Coronary artery (tissue), 2 donors: ENCODE measurements around the gene LEFTY2.

ENCODE experiments used
- DNase-seq: peaks from one replicate; pipeline ENCODE4 v3.0.0-alpha.2; 2017; ENCODE audit warnings: low spot score
- H3K27ac ChIP-seq, 2 donors: fragments of 200-600 bp; sonication (generic); one replicate each; pipeline ENCODE4 v1.5.1; 2016 to 2019
- H3K4me3 ChIP-seq: fragments of 200-600 bp; sonication (generic); 2 replicates; pipeline ENCODE4 v1.5.1; 2016; ENCODE audit warnings: mild to moderate bottlenecking, moderate library complexity
- TF ChIP-seq, protein P1 (sequence below): fragments of 200-600 bp; sonication (generic); IDR thresholded peaks from one replicate; pipeline ENCODE4 v1.5.1; 2019; ENCODE audit warnings: antibody characterized with exemption

The LEFTY2 gene

DNA sequence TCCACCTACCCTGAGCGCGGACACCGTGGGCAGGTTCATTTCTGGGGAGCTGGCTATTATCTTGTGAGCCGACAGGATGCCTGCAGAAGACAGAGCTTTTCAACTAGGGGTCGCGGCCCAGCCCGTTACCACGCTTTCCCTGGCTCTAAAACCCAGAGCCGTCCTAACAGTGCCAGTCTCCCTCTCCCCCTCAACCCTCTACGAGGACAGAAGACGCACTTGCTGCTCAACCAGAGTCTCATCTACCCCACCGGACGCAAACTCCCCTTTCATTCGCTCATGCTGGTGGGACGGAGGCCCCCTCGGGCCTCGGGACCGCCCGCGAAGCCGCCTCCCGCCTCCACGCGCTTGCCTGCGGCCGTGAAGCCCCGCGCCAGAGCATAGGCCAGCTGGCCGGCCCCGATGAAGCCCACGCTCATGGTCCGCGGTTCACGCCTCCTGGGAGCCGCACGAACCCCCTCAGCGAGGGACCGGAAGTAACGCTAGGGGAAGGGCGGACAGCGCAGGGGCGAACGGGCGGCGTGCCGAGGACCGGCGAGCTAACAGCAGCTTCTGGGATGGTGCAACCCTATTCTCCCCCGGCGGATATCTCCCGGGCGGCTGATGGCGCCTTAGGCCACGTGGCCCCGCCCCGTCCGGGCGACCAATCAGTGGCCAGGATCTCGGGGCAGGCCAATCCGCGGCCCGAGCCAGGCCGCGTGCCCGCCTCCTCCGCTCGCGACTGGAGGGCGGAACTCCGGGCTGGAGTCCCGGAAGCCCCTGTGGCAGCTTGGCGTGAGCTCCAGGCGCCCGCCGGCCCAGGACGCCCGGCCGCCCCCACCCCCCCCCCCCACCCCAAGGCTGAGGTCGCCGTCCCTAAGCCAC is 17.1 kb downstream of the LEFTY2 start, which contains the start of gene PYCR2:
TSS of gene PYCR2 (minus strand) at position 559 of the 864 bp plus-strand sequence. CDS start at position 419, 140 bp downstream.
- Histone ChIP-seq H3K4me3 (peak within 1 kb of the TSS; percentile 89), H3K27ac (peak within 1 kb of the TSS; percentile 69 to 93)
- DNase-seq, result peak; percentile 99
- TF ChIP-seq, protein P1, sequence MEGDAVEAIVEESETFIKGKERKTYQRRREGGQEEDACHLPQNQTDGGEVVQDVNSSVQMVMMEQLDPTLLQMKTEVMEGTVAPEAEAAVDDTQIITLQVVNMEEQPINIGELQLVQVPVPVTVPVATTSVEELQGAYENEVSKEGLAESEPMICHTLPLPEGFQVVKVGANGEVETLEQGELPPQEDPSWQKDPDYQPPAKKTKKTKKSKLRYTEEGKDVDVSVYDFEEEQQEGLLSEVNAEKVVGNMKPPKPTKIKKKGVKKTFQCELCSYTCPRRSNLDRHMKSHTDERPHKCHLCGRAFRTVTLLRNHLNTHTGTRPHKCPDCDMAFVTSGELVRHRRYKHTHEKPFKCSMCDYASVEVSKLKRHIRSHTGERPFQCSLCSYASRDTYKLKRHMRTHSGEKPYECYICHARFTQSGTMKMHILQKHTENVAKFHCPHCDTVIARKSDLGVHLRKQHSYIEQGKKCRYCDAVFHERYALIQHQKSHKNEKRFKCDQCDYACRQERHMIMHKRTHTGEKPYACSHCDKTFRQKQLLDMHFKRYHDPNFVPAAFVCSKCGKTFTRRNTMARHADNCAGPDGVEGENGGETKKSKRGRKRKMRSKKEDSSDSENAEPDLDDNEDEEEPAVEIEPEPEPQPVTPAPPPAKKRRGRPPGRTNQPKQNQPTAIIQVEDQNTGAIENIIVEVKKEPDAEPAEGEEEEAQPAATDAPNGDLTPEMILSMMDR, result no peak

DNA sequence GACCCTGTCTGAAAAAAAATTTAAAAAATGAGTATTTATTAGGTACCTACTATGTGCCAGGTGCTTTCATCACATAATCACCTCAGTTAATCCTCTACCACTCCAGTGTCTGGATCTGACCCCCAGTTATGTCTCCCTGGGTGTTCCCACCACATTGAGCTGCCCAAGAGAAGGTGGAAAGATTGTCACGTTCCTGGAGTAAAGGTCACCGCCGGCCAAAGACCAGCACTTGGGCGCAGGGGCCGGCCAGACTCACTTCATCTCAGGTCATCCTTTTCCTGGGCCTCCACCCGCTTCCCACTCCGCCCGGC is 17.7 kb downstream of the LEFTY2 start:
- Histone ChIP-seq H3K4me3 (peak overlapping the region; percentile 89), H3K27ac (peak overlapping the region; percentile 69 to 93)
- DNase-seq, result no peak
- TF ChIP-seq, protein P1, result no peak

DNA sequence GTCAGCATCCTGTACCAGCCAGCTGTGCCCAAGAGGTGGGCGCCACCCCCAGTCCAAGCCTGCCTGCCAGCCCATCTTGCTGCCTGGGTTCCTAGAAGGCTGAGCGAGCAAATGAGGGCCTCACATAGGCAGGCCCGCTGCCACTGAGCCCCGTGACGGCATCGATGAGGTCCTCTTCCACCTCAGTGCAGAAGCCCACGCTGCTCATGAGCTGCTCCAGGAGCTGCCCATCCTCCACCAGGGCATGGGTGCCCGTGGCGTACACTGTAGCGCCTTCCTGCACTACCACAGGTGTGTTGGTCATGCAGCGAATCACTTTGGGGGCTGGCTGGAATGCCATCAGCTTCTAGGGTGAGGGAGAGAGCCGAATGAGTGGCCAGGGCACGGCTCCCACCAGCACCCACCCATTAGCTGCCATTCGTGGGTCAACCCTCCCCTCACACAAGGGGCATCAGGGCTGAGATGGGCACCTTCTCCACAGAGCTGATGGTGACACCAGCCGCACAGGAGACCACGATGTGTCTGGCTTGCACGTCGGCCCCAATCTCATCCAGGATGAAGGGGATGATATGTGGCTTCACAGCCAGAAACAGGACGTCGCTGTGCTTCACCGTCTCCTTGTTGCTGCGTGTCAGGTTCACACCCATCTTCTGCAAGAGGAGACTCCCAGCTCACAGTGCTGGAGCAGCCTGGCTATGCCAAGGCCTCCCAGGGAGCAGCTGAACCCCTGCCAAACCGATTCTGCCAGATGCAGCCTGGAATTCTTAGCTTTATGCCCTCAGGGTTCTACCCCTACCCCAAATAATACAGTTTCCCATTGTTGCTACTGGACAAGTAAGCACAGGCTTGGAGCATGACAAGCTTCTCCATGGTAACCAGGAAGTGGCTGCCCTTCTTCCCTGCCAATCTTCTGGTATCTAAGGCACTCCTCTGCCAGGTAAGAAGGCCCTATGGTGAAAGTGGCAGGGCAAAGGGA is 19.0 kb downstream of the LEFTY2 start:
- DNase-seq, result no peak
- Histone ChIP-seq H3K27ac (no peak overlapping the region), H3K4me3 (no peak overlapping the region)
- TF ChIP-seq, protein P1, result no peak

DNA sequence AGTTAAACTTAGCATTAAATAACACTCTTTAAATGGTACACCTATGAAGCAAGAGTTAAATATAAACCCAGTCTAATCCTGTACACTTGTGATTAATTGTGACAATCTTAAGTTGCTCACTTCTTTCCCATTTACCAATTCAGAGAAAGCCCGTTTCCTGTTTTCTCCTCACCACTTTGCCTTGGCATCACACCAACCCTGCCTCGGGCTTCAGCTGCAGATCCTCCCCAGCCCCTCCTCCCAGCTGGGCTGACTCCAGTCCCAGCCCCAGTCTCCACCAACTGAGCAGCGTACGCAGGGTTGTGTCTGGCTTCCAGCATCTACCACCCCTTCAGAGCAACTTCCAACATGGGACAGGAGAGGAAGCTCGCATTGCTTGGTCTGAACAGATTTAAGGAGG is 21.1 kb downstream of the LEFTY2 start:
- no peak for DNase-seq
- Histone ChIP-seq H3K27ac (peak overlapping the region in 1 of 2 donors; percentile 52), H3K4me3 (no peak overlapping the region)
- TF ChIP-seq, protein P1, result no peak

GRCh38 chr1:225918280-225918679 is 22.7 kb downstream of the LEFTY2 start:
- TF ChIP-seq, protein P1, result no peak
- Histone ChIP-seq H3K4me3 (no peak overlapping the region), H3K27ac (no peak overlapping the region)
- no peak for DNase-seq

GRCh38 chr1:225917536-225917935 is 23.5 kb downstream of the LEFTY2 start:
- no peak for DNase-seq
- TF ChIP-seq, protein P1, result no peak
- Histone ChIP-seq H3K27ac (no peak overlapping the region), H3K4me3 (no peak overlapping the region)
